Skeletal muscle cell (primary cell): Measurements from ENCODE around the gene TDRD1.

Experiments
- DNase-seq: peaks from one replicate; pipeline ENCODE4 v3.0.0-alpha.2; 2010; ENCODE audit warnings: low read depth
- H3K4me3 ChIP-seq: 2 replicates; pipeline ENCODE4 v1.5.1; 2011; ENCODE audit warnings: low read depth, mild to moderate bottlenecking, control low read depth, low read length, moderate library complexity

The TDRD1 gene

GRCh38 chr10:114279901-114280644 is 100.9 kb downstream of the TDRD1 start:
- no peak for DNase-seq
- no peak overlapping the region for H3K4me3 ChIP-seq

- no peak overlapping the region for H3K4me3 ChIP-seq
- no peak for DNase-seq
Observed at GRCh38 chr10:114281006-114281405, 101.9 kb downstream of the TDRD1 start.

GRCh38 chr10:114281461-114281860 is 102.3 kb downstream of the TDRD1 start:
- DNase-seq: no peak
- no peak overlapping the region for H3K4me3 ChIP-seq
